Epithelial cell of esophagus (primary cell): ENCODE measurements around the gene DYRK1A.
"Not testable (repeated sequence)": the region's sequence is repeated elsewhere in the genome, so short reads cannot be mapped to it uniquely, and the experiment has no call there.

Experiments
- DNase-seq: peaks from one replicate; pipeline ENCODE4 v3.0.0; 2010; ENCODE audit warnings: low read depth
- H3K4me3 ChIP-seq: 2 replicates; pipeline ENCODE4 v1.5.1; 2011; ENCODE audit warnings: mild to moderate bottlenecking, low read length, control low read depth
- CTCF ChIP-seq: IDR thresholded peaks from 2 replicates; pipeline ENCODE4 v1.5.1; 2011; ENCODE audit warnings: low read depth, mild to moderate bottlenecking, low read length, control low read depth, inconsistent platforms; ENCODE audit not compliant: insufficient read depth; ENCODE audit errors: missing control alignments

Gene DYRK1A

GRCh38 chr21:37536616-37537278 is 170.2 kb downstream of the DYRK1A start:
- no peak for DNase-seq
- H3K4me3 ChIP-seq, result no peak overlapping the region
- no peak for TF ChIP-seq CTCF

DNA sequence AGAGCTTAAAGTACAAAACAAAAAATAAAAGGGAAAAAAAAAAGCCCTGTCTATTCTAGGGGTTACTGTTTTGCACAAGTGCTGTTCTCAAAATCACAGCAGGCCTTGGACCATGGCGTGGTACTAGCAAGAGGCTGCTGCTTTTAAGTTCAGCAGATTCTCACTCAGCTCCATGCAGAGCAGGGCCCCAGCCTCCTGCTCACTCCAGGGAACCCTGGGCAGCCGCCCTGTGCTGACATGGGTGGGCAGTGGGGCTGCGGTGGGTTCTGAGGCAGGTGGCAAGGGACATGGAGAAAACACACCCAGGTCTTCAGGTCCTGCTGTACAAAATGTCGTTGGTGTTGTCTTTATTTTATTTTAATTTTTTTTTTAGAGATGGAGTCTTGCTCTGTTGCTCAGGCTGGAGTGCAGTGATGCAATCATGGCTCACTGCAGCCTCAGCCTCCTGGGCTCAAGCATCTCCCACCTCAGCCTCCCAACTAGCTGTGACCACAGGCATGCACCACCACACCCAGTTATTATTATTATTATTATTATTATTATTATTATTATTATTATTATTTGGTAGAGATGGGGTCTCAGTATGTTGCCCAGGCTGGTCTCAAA is 170.9 kb downstream of the DYRK1A start:
- no peak for DNase-seq
- TF ChIP-seq CTCF, result no peak
- no peak overlapping the region for H3K4me3 ChIP-seq

DNA sequence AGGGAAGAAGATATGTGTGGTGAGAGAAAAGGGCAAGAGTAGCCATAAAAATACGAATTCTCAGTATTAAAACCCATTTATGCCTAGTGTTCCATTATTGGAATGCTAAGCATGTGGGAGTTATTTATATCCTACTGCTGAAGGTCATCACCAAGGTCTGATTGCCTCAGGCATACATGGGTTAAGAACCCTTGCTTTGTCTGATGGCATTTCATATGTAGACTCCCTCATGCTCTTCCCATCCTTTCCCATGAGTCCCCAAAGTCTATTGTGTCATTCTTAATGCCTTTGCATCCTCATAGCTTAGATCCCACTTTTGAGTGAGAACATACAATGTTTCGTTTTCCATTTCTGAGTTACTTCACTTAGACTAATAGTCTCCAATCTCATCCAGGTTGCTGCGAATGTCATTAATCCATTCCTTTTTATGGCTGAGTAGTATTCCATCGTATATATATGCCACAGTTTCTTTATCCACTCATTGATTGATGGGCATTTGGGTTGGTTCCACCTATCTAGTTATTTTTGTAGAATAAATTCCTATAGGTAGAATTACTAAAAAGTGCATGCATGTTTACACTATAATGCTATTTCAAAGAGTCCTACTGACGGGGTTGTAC is 172.5 kb downstream of the DYRK1A start:
- H3K4me3 ChIP-seq, result no peak overlapping the region
- TF ChIP-seq CTCF, result no peak
- no peak for DNase-seq

- DNase-seq, H3K4me3 ChIP-seq: not testable (repeated sequence)
Observed at GRCh38 chr21:37541128-37541527, 174.6 kb downstream of the DYRK1A start.

- DNase-seq, result no peak
- no peak overlapping the region for H3K4me3 ChIP-seq
- TF ChIP-seq CTCF, result no peak
Observed at GRCh38 chr21:37542512-37542911, 175.9 kb downstream of the DYRK1A start.

GRCh38 chr21:37546299-37546908 is 179.8 kb downstream of the DYRK1A start:
- H3K4me3 ChIP-seq, result no peak overlapping the region
- TF ChIP-seq CTCF, result no peak
- DNase-seq, result no peak

- no peak overlapping the region for H3K4me3 ChIP-seq
- no peak for TF ChIP-seq CTCF
- DNase-seq, result no peak
Observed at GRCh38 chr21:37546949-37547614, 180.5 kb downstream of the DYRK1A start.
